Measurements from ENCODE around the gene CHST1.

CHST1 gene, protein sequence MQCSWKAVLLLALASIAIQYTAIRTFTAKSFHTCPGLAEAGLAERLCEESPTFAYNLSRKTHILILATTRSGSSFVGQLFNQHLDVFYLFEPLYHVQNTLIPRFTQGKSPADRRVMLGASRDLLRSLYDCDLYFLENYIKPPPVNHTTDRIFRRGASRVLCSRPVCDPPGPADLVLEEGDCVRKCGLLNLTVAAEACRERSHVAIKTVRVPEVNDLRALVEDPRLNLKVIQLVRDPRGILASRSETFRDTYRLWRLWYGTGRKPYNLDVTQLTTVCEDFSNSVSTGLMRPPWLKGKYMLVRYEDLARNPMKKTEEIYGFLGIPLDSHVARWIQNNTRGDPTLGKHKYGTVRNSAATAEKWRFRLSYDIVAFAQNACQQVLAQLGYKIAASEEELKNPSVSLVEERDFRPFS

DNA sequence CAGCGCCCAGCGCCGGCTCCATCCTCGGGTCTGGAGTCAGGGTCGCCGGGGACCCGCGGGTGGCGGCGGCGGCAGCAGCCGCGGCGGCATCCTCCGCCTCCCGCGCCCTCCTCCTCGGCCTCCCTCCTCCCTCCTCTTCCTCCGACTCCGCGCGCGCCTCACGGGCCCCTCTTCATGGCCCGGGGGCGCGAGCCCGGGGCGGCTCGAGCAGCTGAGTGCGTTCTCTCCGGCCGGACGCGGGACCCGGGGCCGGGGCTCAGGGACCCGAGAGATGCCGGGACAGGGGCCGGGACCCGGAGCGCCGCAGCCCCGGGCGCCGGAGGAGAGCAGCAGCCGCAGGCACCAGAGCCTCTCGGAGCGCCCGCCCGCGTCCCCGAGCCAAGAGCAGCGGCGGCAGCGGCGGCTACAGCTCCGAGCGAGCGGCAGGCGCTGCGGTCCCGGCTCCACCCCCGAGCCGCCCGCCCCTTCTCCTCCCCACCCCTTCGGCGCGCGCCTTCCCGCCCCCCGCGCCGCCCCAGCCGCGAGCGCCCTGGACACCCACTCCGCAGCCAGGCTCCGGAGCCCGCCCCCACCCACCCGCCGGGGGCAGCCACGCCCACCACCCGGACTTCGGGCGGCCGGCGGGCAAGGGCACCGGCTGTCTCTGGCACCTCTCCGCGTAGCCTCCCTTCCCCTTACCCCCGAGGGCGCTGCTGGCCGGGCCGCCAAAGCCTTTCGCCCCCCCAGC lies at the start of gene CHST1:
CHST1 (minus strand) TSS at position 417 of the 727 bp plus-strand sequence. CDS start 14,699 bp downstream, outside the sequence.
- peak in 1 of 2 donors; percentile 18 for DNase-seq (ENCODE audit: low read depth in 2 of 2)

DNA sequence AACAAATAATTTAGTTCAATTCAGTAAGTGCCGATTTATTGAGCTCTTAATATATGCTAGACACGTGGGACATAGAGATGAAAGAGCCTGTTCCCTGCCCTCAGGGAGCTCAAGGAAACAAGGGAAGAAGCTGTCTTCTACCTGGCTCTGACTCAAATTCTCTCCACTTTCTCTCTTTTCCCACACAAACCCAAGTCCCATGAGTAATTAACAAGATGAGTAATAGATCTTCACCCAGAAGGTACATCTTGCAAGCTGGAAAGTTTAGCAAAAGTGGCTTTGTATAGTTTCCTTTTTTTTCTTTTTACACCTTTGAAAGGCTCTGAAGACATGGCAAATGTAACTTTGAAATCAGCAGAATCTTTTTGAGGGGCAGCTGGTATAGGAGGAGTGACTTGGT lies 48.2 kb upstream of the CHST1 start:
- DNase-seq (ENCODE audit: low read depth in 2 of 2) = no peak

DNA sequence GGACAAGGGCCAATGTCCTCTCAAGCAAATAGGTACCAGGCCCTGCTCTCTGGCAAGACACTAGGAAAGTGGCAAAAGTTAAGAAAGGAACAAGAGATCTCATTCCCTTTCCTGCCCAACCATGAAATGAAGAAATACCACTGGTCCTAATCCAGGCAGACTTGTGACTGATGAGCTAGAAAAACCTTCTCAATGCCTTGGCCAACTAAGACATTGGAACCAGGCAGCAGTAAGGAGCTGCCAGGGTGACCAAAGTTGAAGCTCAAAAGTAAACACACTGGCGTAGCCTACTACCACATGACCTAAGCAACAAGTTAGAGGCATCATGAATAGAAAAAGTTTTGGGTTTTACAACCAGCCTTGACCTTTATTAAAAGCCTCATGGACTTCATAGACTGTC lies 45.1 kb upstream of the CHST1 start:
- no peak for DNase-seq (ENCODE audit: low read depth in 2 of 2)

DNA sequence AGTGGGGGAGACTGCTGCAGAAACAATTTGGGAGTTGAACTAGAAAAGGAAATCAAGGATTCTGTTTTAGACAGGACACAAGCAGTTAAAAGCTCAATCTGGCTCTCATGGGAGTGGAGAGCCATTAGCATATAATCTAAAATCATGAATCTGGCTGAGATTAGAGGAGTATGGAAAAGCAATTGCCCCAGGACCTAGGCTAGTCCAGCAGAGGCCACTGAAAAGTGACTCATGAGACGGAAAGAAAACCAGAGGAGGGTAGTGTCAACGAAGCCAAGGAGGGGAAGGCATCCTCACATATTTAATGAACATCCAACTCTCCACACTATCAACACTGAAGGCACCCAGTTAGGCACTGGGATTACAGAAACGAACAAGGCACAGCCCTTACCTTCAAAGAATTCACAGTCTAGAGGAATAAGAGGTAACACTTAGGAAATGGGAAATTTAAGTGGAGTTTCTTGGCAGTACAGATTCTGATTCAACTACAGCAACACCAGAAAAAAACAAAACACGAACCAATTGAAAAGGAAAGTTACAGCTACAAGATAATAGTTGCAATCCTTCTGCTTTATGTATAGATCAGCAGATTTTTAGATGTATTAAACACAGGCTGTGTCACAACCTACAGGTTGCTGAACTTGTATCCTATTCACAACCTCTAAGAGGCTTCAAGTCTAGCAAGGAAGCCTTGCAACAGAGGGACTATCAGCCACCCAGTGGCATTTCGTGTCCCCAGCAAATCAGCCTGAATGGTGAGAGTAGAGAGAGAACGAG lies 43.7 kb upstream of the CHST1 start:
- no peak for DNase-seq (ENCODE audit: low read depth in 2 of 2)

DNA sequence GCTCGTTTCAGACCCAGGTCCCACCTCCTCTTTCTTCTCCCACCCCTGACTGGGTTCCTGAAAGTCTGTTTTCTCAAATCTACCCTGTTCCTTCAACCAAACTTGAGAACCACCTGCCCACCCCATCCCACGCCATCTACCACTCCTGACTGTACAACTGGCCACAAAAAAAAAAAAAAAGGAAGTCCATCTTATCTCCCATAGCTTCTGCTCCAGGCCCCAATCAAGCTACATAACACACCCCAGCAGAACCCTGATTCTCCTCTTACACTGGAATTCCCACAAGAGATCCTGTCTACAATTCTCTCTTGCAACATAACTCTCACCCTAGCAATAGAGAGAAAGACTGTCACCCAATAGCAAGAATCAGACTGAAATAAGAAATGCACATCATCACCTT lies 39.2 kb upstream of the CHST1 start:
- no peak for DNase-seq (ENCODE audit: low read depth in 2 of 2)

DNA sequence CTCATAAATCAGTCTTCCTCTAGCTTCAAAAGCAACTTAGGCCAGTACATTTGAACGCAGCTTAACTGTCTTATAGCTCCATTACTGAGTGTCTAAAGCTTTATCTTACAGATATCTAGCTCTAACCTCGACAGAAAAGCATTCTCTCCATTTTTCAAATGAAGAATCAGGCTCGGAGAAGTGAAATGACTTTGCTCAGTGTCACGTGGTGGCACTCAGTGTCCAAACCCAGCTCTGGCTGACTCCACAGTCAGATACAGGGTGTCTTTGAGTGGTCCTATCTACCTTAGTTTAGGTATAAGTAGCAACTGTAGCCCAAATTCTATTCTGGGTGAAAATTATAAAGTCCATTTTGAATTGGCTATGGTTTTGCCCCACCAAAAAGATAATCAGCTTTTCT lies 38.7 kb upstream of the CHST1 start:
- no peak for DNase-seq (ENCODE audit: low read depth in 2 of 2)

DNA sequence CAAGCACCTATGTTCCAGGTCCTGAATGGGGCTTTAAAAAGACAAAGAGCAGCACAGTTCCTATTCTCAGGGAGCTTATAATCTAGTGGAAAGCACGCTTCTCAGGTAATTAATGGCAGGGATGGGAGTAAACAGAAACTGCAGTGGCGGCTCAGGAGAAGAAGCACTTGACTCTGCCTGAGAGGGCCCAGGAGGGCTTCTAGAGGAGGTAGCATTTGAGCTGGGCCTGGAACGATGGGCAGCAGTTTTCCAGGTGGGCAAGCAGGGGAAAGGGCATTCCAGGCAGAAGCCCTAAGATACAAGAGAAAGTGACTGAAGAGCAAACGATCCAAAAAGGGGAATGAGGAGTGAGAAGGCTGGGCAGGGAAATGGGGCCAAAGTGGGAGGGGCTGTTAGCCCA lies 37.1 kb upstream of the CHST1 start:
- DNase-seq (ENCODE audit: low read depth in 2 of 2) = no peak

DNA sequence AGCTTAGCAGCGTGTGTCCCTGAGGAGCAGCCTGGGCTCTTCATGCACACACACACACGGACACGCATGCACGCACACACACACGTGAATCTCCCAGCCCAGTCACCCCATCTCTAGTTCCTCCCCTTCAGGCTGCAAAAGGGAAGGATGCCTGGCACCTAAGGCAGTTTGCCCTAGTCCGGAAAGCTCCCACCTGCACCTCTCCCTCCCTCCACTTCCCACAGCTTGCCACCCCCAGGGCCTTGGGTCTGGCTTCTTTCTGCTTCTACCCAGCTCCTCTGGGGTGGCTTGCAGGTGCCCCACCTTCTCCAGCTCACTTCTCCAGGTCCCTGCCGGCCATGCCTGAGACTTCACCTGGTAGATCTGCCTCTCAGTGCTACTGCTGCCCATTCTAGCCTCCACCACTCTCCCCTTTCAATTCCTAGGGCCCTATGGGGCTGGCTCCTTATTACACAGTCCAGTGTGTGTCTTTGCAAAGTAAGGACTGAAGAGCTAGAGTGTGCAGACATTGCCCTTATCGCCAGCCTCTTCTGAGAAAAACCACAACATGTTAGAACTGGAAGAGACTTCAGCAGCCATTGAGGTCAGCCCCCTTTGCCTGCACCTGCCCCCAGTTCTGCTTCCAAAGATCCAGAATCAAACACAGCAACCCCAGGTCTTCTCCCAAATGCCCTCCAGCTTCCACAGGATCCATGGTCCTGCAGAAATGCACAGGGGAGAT lies 33.5 kb upstream of the CHST1 start:
- DNase-seq (ENCODE audit: low read depth in 2 of 2) = no peak

DNA sequence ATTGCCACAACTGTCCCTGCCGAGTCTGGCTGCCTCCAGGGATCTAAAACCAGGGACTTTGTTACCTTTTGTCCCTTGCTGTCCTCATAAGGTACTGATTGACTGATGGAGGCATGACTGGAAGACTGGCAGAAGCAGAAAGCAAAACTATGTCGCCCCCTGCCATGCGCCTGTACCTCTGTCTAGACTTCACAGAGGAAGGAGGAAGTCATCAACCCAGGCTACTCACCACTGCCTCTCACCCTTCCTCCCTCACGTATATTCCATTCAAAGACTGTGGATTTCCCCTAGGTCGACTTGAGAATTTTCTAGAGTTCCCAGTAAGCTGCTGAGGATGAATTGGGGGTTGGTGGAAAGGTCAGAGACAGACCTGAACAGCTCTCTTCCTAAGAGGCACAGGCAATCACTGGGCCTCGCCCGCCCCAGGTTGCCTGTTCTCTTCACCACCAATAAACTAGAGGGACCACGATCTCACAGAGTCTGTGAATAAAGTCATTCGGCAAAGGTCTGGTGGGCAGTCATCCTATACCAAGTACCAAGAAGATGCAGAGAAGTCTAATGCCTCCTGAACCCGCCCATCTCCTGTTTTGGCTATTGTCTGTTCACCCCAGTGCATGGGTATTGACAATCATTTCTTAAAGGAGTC lies 27.5 kb upstream of the CHST1 start:
- no peak for DNase-seq (ENCODE audit: low read depth in 2 of 2)

DNA sequence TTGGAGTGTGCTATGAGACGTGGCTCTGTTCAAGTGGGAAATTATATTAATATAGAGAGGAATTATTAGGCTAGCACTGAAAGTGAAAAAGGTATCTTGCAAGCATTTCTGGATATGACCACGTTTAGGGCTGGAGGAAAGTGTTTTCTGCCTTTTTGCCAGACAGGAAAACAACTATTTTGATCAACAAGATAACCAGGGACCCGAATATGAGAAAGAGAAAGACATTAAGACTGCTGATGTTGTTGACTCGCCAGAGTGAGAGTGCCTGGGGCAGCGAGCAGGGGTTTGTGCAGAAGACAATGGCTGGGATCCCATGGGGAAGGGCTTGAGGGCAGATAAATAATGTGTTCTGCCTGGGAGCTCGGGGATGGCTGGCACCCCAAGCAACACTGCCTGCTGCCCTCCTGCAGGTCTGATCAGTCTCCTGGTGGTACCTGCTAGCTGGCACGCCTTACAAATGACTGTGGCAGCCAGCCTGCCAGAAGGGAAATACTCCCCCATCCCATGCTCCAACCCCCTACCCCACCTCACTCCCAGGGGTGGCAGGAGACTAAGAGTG lies 23.1 kb upstream of the CHST1 start:
- DNase-seq (ENCODE audit: low read depth in 2 of 2) = no peak

DNA sequence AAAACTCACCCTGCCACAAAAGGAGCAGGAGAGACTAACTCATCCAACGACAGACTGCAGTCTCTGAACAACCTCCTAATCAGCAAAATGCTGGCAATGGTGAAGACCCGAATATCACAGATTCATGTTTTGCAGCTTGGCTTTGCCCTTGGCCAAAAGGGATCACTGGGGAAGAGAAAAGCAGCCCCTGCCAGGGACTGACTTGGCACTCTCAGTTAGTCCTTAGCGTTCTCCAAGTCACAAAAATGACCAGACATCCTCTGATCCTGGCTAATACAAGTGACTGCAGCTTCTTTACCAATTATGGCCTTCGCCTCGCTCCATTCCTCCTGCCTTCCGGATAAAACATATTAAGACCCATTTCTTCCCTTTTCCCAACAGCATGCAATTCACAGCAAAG lies 22.4 kb upstream of the CHST1 start:
- no peak for DNase-seq (ENCODE audit: low read depth in 2 of 2)

DNA sequence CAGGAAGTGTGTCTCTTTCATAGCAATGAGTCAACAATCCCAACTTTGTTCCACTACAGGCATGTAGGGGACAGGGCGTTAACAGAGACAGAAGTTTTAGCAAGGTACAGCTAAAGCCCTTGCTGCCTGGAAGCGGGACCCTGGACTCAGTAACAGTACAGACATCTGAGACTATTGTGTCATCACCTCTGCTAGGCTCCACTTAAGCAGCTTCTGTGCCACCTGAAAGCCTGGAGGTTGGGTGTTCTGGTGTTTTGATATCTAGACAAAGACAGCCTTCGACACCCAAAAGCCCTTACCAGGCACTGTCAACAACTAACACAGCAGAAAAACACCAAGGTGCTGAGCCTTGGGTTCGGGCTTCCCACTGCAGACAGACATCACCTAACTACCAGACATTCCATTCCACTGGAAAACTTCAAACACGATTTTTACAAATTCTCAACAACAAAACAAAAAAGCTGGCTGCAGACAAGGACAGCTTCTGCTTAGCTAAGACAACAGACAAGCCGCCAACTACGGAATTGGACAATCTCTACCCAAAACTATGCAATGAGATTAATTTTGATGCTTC lies 20.6 kb upstream of the CHST1 start:
- DNase-seq (ENCODE audit: low read depth in 2 of 2) = no peak

DNA sequence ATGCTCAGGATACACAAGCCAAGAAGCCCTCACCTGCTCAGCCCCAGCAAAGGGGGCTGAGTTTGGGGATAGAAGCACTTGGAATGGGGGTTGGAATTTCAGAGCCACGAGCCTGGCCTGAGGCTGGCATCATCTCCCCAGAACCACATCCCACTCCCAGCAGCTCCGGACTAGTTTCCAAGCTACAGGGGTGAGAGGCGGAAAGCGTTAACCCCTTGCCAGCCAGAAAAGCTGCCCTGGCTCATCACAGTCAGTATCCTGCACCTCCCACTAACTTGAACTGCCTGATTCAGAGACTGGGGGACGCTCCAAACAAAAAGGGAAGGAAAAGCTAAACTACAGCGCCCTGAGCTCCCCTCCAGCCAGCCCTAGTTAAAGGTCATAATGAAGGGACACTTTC lies 19.0 kb upstream of the CHST1 start:
- no peak for DNase-seq (ENCODE audit: low read depth in 2 of 2)

DNA sequence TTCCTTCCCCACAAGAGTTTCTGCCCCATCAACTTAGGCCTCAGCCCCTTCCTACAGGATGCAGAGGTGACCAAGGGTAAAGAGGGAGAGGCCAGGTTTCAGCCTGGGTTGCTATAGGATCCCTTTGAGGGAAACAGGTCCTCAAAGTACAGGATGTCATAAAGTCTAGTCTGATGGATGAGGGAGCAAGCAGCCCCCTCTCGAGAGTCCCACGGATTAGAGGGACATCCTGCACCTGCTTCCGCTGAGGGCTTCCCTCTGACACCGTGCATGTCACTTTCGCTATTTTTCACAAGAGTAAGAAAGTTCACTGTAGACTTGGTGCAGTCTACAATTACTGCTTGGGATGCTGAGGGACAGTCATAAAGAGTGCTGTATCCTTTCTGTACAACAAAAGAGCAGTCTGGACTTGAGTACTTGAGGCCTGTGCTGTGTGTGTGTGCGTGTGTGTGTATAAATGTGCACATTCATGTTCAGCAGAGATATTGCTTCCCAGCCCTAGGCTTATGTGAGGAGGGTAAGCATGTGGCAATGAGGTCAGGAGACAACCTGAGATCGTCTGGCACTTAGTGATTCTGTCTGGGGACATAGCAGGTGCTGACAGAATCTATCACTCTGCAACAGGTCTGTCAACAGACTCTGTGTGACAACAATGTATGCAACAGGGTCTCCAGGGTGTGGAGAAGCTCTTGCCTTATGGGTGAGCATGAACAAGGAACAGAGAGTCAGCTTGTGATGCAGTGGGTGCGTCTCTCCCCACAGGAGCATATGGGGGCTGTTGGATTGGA lies 18.0 kb upstream of the CHST1 start:
- DNase-seq (ENCODE audit: low read depth in 2 of 2) = no peak

DNA sequence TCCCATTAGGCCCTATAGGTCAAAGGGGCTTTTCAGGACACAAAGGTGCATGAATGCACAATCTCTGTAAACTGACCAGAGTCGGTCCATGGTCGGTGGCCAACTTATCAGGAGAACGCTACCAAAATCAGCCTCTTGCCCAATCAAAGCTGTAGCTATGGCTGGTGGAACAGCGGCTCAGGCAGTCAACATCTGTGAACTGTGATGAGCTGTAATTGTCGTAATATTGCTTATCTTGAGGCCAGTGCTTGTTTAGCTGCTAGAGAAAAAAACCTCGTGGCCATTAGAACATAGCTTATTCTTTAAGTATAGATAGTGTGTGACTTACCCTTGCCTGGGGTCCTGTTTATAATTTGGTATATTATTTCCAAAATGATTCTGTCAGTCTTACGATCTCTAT lies 14.4 kb upstream of the CHST1 start:
- DNase-seq (ENCODE audit: low read depth in 2 of 2) = no peak

DNA sequence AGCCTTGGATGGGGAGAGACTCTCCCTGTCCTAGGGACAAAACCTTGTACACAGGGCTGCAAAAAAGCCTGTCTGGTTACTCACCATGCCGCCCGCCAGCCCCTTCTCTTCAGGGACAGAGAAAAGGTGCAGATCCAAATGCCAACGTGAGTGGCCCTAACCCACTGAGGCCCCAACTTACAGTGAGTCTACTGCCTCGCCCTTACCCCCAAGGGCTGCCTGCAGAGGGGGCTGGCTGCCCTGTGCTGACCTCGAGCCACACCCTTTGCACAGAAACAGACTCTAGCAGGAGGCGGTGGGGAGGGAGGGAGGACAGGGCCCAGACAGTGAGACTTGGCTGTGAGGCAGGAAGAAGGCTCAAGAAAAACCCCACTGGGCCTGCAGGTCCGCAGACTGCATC lies 13.6 kb upstream of the CHST1 start:
- DNase-seq (ENCODE audit: low read depth in 2 of 2) = no peak

DNA sequence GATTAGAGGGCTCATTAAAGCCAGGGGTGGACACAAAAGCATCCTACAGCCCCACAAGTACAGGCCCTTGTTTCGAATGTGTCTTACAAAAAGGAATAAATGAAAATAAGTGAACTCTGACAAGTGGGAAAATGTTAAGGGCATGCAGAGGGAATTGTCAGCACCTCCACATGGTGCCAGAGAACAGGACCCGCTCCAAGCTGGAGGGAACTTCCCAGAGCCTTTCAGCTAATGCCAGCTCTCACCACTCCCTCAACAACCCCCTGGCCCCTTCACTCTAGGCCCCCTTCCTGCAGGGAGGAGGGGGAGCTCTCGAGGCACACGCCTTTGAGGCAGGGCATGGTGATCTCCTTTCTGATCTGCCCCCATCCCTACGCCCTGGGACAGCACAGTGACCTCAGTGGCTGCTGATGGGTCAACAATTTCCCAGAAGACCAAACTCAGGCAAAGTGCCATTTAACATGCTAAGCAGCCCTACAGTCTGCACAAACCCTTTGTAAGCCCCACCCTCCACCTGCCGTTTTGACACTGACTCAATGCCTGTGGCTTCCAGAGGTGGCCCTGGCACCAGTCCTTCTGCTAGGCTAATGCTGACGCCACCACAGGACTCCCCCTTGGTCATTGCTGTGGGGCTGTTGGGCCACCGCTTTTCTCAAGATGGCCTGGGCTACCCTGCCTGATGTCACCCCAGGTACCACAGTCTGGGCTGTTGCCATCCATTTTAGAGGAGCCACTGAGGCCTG lies 12.5 kb upstream of the CHST1 start:
- DNase-seq (ENCODE audit: low read depth in 2 of 2) = no peak

DNA sequence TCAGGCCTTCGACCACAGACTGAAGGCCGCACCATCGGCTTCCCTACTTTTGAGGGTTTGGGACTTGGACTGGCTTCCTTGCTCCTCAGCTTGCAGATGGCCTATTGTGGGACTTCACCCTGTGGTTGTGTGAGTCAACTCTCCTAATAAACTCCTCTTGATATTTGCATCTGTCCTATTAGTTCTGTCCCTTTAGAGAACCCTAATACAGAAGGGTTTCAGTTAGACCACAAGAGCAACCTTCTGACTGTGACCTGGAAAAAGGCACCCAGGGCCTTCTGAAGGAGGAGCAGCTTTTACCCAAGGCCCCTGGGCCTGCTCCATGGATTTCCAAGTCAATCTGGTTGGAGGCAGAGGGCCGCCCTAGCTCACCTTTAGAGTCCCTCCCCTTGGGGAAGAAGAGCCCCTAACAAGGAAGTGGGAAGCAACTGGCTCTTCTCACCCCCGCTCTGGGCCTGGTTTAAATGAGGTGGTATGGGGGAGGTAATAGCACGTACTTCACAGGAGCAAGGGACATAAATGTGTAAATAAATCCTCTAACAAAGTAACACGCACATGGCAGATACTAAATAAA lies 11.2 kb upstream of the CHST1 start:
- no peak for DNase-seq (ENCODE audit: low read depth in 2 of 2)

DNA sequence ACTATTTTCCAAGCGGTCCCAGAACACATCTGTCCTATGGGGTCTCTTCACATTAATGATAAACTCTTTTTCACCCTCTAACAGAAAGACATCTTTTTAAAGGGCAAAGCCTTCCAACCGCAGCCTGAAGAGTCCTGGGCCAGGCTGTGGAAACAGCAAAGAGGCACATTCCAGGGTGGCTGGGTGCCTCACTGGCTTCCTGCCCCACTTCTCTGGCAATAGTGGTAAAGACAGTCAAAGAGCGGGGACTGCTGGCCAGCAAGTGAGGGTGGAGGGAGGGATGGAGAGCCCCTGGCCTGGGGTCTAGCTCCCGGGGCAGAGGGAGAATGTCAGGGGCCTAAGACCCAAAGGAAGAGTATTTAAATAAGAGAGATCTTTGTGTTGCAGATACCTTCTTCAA lies 10.2 kb upstream of the CHST1 start:
- no peak for DNase-seq (ENCODE audit: low read depth in 2 of 2)

Data from stimulated activated CD4-positive, alpha-beta T cell treated with anti-CD3 and anti-CD28 coated beads, Interleukin-4, amount 100 ng/mL, for 48 hours (primary cell).